ENCODE data around the gene STAG1.
"Not testable (repeated sequence)": the region's sequence is repeated elsewhere in the genome, so short reads cannot be mapped to it uniquely, and the experiment has no call there.

STAG1 gene

DNA sequence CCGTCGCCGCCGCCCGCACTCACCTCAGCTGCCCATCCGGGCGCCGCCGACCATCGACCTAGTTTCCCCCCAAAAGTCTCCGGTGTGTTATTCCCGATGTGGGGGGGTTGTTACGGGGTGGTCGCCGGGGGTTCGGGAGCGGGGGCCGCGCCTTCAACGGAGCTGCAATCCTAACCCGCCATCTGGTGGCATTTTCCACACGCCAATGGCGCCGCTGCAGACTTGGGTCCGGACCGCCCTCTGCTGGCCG is at the start of gene STAG1:
STAG1 (minus strand) TSS at position 207 of the 250 bp plus-strand sequence. CDS start 121,480 bp downstream, outside the sequence.
- no peak for DNase-seq (ENCODE audit: low read depth in 2 of 2)

DNA sequence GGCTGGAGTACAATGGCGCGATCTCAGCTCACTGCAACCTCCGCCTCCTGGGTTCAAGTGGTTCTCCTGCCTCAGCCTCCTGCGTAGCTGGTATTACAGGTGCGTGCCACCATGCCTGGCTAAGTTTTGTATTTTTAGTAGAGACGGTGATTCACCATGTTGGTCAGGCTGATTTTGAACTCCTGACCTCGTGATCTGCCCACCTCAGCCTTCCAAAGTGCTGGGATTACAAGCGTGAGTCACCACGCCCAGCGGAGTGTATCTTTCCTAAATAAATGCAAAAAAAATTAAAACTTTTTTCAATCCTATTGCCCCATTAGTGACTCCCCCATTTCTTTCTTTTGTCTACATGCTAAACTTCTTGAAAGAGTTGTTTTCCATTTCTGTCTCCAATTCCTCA is 49.0 kb upstream of the STAG1 start:
- not testable (repeated sequence) for DNase-seq (ENCODE audit: low read depth in 2 of 2)

DNA sequence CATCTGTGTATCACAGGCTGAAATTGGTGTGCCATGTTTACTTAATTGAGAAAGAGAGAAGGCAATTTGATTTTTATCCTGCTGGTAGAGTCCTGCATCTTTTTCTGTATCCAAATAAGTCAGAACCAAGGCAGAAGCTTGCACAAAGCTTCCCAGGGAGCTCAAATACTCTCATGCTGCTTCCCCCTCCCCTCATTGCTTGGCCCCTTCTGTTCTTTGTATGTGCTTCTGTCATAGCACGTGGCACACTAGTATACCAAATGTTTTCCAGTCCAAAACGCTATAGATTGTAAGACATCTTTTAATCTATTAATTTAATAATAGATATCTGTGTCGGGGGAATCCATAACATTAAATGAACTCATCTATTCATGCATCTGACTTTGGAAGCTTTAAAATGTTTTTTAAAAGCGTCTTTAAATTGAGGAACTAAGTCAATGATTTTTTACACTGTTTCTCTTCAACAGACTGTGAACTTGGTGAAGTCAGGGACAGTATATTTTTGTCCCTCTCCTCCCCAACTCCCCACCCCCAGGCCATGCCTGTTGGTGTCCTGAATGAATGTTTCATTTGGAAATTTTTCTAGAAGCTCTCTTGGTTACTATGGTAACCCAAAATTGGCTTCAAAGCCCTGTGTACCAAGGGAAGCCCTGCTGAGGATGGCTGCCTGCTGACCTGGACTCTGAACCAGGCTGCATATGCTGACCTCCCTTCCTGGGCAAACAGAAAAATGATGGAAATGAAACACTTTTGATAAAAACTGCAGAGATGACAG is 40.6 kb upstream of the STAG1 start:
- no peak for DNase-seq (ENCODE audit: low read depth in 2 of 2)

DNA sequence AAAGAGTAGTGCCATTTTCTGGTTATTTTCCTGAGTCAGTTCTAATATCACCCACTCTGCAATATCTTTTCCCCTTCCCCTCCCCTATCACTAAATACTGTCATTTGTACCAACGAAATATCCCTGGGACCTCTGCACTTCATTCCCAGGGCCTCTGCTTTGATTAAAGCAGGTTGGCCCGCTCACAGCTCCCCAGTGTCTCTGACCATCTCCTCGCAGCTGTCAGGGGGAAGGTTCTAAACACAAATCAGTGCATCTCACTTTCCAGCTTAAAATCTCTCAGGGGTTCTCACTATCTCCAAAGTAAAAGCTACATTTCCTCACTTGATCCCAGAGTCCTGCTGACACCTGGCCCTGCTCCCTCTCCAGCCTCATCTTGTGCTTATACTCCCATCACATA is 38.6 kb upstream of the STAG1 start:
- no peak for DNase-seq (ENCODE audit: low read depth in 2 of 2)

DNA sequence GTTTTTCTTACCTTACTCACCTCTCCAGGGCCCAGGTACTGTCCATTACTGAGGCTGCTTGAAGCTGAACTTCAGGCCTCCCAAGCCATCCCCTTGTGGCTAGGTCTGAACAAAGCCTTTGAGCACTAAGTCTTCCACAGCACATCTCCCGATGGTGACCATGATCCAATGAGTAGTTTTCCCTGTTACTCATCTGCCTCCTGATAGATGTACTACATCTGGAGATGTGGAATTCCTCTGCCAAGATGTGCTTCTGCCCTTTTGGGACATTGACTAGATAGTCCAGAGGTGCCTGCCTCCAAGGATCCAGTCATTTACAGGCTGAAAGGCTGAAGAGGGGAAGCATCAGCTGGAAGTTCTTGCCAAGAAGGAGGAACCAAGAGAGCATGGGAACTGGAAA is 37.8 kb upstream of the STAG1 start:
- DNase-seq (ENCODE audit: low read depth in 2 of 2) = no peak

DNA sequence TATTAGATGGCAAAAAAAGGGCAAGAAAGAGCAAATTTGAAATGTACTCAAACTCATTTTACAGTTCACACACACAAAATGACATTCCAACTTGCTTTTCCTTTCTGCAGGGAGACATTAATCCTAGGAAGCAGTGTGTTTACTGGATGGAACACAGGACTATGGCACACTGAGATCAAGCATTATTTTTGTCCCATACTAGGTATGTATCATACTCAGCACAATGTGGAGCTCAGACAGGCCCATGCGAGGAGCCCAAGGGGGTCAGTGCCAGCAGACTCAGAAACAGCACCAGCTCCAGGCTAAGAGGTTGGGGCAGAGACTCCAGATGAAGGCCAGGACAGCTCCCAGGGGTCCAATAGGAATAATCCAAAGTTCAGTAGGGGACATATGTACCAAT is 36.0 kb upstream of the STAG1 start:
- no peak for DNase-seq (ENCODE audit: low read depth in 2 of 2)

DNA sequence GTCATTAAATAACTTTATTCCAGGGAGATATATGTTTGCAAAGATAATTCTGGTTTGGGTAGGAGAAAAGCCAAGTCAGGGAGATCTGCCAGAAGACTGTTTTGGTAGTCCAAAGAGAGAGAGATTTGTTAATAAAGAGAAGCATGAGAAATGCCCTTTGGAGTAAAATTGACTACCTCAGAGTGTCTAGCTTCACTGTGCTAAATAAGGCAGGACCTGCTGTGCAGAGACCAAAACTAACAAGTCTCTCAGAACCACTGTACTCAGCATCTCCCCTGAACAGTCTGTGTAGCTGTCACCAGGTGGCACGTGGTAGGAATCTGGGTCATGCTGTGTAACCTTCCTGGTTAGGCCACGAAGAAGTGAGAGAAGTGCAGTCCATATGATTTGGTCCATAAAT is 35.2 kb upstream of the STAG1 start:
- DNase-seq (ENCODE audit: low read depth in 2 of 2) = no peak

DNA sequence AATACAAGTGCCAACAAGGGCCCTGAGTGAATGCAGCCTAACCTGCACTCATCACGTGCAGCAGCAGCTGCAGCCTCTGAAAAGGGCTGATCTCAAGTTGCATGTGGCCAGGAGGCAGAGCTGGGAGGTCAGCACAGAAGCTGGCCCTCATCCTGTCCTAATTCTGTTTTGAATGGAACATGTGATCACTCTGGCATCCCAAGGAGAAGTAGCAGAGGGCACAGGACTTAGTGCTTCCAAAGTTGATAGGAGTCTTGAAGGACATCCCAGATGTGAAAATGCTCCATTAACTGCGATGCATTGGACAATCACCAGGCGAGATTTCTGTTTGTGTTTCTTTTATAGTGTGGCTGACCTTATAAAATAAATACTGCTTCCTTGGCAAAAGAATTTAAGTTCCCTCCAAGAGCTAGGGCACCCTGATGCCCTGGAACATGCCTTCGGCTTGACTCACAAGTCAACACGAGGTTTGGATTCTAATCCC is 31.6 kb upstream of the STAG1 start:
- DNase-seq (ENCODE audit: low read depth in 2 of 2) = no peak

DNA sequence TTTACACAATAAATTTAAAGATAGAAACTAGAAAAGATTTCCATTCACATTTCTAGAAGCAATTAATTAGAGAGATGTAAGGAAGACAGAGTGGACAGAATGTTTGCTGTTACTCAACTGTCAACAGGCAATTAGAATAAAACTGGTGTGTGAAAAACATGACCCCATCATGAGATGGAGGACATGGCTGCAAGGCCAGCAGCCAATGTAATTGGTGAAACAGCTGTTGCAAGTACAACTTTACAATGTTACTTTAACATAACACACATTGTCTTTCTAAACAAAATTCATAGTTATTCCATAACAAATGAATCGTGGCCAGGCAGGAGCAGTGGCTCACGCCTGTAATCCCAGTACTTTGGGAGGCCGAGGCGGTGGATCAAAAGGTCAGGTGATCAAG is 28.6 kb upstream of the STAG1 start:
- no peak for DNase-seq (ENCODE audit: low read depth in 2 of 2)

DNA sequence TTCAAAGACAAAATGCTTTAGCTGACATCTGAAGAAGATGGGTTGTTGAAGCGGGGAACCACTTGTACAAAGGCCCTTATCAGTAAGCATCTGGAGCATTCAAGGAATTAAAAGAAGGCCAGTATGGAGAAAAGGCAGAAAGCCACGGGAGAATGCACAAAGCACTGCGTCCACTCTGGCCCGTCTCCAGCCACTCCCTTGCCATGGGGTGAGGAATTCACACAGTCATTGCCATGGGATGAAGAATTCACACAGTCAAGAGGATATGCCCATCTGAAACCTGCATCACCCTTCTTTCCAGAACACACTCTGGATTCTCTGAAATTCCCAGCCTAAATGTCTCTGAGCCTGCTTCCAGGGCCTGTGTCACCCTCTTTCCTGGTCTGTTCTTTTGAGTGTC is 26.7 kb upstream of the STAG1 start:
- DNase-seq (ENCODE audit: low read depth in 2 of 2) = no peak

DNA sequence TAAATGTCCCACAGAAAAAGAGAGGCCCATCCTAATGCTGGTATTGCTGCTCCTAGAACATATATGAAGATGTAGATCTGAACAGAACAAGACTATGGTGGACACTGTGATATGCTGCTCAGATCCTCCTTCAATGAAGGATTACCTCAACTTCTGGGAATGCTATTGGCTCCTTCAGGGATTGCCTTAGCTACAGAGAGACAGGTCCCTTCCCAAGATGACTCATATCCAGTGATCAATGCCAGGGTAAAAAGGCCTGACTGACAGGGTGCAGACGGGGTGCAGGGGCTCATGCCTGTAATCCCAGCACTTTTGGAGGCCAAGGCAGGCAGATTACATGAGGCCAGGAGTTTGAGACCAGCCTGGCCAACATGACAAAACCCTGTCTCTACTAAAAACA is 20.5 kb upstream of the STAG1 start:
- DNase-seq (ENCODE audit: low read depth in 2 of 2) = no peak

DNA sequence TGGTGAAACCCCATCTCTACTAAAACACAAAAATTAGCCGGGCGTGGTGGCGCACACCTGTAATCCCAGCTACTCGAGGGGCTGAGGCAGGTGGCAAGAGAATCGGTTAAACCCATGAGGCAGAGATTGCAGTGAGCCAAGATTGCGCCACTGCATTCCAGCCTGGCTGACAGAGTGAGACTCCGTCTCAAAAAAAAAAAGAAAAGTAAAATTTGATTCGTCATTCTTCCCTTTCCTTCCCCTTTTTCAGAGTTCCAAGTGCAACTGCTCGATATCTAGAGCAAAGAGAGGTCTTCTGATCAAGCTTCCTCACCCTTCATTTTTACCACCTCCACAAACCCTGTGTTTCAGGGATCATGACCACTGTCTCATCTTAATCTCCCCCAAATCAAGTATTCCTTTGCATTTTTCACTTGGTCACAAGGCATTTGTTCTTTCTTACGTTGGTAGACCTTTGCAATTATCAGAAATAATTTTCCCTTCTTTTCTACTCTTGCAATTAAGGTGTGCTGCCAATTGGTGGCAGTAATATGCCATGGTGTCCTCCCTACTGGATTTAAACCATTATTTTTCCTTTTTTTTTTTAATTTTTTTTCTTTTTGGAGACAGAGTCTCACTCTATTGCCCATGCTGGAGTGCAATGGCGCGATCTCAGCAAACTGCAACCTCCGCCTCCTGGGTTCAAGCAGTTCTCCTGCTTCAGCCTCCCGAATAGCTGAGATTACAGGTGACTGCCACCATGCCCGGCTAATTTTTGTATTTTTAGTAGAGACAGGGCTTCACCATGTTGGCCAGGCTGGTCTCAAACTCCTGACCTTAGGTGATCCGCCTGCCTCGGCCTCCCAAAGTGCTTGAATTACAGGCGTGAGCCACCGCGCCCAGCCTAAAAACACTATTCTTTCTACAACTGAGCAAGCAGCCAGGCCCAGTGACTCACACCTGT is 6.3 kb upstream of the STAG1 start:
- DNase-seq (ENCODE audit: low read depth in 2 of 2) = not testable (repeated sequence)

DNA sequence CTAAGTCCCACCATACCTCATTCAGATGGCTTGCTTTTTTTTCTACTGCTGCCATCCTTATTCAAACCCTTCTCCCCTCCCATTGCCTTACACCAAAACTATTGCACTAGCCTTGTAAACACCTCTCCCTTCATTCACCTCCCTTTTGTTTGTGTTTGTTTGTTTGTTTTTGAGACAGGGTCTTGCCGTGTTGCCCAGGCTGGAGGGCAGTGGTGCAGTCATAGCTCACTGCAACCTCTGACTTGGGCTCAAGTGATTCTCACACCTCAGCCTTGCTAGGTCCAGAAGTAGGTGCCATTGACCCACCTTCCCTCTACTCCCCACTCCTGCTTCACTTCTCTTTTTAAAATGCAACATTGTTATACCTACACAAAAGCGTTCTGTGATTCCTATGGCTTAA is 3.0 kb upstream of the STAG1 start:
- no peak for DNase-seq (ENCODE audit: low read depth in 2 of 2)

DNA sequence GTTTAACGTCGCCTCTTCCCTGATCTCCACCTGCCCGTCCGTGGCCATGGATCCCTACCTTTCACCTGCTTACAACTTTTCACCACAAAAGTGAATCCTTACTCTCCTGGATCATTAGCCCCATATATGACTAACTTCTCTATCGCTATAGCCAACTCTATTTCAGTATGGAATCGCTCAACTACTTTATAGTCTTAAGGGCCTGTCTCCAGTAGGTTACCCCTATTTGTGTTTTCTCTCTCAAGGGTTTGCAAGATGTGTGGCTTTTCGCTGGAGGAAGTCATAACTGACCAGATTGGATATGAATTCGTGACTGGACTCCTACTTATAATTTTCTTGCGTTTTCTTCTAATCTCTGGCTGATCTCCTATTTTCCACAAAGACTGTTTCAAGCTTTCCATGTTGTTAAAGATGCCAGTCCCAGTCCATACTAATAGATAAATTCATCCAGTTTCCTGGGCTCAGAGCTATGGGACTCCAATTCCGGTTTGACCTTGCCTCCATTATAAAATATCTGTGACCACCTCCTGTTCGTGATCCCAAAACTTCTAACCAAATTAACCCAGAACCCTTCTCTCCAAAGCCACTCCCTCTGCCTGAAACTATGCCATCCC is 1.3 kb upstream of the STAG1 start:
- DNase-seq (ENCODE audit: low read depth in 2 of 2) = no peak

DNA sequence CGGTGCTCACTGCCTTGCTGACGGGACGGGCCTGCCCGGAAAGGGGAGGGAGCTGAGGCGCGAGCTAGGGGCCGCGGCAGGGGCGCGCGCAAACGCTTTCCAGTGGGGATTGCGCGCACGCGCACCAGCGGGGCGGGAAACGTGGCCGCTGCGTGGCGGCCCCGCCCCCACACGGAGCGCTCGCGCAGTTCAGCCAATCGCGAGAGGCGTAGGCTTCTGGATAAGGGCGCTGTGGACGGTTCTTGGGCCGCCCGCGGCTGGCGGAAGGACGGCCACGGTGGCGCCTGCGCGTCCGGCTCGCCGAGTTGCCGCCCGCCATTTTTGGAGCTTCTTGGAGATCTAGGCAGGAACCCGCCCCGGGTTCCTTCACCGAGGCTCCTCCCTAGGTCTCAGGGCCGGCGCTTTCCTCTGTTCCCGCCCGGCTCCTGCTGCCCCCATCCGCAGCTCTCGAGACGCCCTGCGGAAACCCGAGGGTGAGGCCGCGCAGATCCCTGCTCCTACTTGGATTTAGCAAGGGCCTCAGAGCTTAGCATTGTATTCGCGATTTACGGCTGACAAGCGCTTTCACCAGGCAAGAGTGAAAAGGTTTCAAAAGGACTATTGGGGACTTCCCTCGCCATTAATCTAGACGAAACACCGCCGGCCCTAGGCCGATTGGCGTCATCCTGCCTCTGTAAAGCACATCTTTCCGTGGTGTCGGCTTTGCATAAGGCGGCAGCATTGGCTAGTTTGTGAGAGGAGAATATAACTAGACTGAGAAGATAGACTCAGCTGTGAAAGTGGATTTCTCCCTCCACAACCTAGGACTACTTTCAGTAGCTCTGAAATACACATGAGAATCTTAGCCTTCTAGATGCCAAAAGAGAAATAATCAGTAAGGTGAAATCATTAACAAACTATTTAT is 496 bp upstream of the STAG1 start:
- DNase-seq (ENCODE audit: low read depth in 2 of 2) = peak; percentile 95 to 97

DNA sequence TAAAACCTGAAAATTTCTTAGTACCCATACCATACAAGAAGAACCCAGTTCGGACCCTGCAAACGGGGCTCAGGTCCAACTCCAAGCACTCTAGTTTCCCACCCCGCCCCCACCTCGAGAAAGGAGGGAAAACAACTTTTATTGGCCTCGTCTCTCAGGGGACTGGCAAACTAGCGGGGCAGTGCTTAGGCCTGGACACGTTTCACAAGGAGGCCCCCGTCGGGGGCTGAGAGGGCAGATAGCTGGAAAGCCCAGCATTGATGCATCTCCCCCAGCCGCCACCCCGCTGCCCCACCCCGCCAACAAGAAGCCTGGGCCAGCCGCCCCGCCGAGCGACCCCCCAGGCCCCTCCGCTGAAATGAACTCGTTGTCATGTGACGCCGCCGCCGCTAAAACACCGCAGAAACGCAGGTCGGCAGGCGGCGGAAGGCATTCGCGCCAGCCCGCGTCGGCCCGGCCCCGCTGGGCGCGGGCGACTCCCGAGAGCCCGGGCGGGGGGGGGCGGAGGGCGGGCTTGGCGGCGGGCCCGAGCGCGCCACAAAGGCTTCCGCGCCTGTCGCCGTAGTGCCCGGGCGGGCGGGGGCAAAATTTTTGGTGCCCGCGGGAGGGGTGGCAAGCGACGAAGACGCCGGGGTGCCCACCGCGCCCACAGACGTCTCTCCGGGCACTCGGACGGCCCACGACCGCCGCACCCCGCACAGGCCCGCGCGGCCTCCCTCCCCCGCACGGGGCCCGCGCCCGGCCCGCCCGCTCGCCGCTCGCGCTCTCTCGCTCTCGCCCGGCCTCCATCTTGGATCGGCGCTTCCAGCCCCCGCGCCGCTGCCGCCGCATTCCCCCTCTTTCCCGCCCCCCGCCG is 634 bp downstream of the STAG1 start:
- peak; percentile 16 to 35 for DNase-seq (ENCODE audit: low read depth in 2 of 2)

DNA sequence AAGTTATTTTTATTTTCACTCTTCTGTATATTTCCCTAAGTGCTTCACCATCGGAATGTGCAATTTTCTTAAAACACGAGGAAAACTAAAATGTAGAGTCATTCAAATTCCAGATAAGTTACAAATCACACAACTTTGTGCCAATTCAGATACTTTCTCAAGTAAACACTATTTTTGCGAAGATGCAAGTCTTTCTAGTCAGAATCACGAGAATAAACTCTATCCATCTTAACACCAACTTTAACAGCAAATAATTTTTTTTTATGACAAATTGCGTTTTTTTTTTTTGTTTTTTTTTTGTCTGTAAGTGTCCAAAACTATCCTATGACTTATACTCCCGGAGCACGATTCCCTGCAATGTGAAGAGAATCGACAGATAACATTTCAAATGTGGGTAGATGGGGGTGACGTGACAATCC is 1.3 kb downstream of the STAG1 start:
- DNase-seq (ENCODE audit: low read depth in 2 of 2) = no peak

DNA sequence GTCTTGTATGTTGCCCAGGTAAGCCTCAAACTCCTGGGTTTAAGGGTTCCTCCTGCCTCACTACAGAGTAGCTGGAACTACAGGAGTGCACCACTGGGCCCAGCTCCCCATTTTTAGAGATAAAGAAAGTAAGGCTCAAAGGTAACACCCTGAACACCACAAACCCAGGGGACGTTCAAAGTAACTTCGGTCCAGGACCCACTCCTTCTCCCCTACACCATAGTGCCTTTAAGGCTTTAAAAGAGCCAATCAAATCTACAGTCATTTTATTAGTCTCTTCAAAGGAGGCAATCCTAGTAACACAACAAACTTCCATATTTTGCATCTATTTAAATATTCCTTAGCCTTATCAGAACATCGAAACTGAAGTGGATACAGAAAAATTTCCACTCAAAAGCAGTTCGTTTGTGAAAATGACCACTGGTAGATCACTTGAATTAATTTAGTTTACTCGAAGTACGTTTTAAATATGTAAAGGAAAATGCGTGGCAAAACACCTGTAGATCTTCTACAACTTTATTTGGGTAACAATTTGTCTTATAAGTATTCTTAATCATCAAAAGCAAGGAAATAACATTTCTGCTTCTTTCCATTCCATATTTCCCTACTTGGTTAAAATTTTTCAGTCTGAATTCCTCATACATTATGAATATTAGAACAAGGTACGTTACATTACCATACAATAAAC is 1.8 kb downstream of the STAG1 start:
- no peak for DNase-seq (ENCODE audit: low read depth in 2 of 2)

DNA sequence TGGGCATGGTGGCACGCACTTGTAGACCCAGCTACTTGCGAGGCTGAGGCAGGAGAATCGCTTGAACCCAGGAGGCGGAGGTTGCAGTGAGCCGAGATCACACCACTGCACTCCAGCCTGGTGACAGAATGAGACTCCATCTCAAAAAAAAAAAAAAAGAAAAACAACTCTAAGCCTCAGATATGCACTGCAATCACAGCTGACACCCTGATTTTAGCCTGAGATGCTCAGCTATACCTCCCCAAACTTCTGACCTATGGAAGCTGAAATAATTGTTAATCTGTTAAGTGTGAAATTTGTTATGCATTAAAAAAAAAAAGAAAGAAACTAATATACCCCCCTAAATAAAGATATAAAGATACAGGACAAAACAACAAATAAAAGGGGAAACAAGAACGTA is 2.6 kb downstream of the STAG1 start:
- DNase-seq (ENCODE audit: low read depth in 2 of 2) = not testable (repeated sequence)

DNA sequence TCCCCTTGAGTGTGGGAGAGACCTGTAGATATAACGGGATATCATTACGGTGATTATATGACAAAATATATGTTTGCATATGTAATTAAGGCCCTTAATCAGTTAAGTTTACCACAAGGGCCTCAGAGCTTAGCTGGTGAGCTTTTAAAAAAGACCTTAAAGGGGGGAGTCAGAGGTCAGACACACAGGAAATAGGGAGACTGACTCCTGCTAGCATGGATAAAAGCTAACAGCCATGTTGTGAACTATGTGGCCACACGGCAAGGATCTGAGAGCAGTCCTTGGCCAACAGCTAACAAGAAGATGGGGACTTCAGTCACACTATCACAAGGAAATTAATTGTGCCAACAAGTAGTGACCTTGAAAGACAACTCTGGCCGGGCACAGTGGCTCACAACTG is 3.1 kb downstream of the STAG1 start:
- no peak for DNase-seq (ENCODE audit: low read depth in 2 of 2)

Measured in stimulated activated CD4-positive, alpha-beta T cell treated with anti-CD3 and anti-CD28 coated beads, Interleukin-1b, Interleukin-23, amount 100 ng/mL, for 1 hour (primary cell).